NCI-H1694 treated with DMSO at 0.1 percent for 48 hours (cell line): Measurements from ENCODE around the gene DENND6B.
"Not testable (repeated sequence)": the region's sequence is repeated elsewhere in the genome, so short reads cannot be mapped to it uniquely, and the experiment has no call there.

Experiments used
- DNase-seq: peaks from one replicate; lab custom pipeline; 2025; lab: John Stamatoyannopoulos, UW

The DENND6B gene, protein sequence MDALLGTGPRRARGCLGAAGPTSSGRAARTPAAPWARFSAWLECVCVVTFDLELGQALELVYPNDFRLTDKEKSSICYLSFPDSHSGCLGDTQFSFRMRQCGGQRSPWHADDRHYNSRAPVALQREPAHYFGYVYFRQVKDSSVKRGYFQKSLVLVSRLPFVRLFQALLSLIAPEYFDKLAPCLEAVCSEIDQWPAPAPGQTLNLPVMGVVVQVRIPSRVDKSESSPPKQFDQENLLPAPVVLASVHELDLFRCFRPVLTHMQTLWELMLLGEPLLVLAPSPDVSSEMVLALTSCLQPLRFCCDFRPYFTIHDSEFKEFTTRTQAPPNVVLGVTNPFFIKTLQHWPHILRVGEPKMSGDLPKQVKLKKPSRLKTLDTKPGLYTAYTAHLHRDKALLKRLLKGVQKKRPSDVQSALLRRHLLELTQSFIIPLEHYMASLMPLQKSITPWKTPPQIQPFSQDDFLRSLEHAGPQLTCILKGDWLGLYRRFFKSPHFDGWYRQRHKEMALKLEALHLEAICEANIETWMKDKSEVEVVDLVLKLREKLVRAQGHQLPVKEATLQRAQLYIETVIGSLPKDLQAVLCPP

DNA sequence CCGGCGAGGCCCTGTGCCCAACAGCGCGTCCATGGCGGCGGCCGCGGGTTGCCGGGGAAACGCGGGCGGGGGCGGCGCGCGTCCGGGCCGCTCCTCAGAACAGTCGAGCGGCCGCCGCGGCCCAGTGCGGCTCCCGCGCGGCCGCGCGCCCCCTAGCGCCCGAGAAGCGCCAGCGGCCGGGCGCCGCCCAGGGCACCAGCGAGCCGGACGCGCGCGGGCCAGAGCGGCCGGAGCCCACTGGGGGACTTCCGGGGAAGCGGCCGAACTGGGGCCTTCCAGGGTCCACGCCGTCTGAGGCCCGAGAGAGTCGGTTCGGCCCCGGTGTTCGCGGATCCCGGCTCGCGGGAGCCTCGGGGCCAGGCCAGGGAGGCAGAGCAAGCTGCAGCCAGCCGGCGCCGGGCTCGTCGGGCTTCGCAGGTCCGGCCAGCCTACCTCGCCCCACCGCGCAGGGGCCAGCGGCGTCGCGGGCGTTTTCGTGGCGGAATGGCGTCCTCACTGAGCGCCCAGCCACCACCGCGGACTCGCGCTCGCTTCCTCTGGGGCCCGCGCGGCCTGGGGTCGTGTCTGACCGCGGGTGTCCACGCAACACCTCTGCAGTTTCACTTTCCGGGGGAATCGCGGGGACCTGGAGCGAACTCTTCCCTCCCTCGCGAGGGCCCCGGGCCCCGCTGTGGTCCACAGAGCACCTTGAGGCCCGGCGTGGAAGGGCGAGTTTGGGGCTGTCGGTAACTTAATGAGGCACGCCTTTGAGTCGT is at the start of gene DENND6B:
Gene DENND6B, minus strand, starts transcription at position 57 of the 755 bp plus-strand sequence. Its CDS starts 24 bp downstream, at position 33.
- peak; percentile 73 for DNase-seq

DNA sequence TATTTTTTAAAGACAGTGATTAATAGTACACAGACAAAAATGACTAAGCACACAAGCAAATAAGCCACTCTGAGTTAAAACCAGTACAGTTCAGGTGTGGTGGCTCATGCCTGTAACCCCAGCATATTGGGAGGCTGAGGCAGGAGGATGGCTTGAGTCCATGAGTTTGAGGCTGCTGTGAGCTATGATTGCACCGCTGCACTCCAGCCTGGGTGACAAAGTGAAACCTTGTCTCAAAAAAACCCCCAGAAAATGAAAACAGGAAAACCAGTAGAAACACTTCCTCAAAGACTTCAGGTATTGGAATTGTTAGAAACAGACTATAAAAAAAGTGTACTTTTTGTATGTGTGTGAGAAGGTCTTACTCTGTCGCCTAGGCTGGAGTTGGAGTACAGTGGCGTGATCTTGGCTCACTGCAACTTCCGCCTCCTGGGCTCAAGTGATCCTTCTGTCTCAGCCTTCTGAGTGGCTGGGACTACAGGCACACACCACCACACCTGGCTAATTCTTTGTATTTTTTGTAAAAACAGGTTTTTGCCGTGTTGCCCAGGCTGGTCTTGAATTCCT is 49.4 kb upstream of the DENND6B start:
- no peak for DNase-seq

DNA sequence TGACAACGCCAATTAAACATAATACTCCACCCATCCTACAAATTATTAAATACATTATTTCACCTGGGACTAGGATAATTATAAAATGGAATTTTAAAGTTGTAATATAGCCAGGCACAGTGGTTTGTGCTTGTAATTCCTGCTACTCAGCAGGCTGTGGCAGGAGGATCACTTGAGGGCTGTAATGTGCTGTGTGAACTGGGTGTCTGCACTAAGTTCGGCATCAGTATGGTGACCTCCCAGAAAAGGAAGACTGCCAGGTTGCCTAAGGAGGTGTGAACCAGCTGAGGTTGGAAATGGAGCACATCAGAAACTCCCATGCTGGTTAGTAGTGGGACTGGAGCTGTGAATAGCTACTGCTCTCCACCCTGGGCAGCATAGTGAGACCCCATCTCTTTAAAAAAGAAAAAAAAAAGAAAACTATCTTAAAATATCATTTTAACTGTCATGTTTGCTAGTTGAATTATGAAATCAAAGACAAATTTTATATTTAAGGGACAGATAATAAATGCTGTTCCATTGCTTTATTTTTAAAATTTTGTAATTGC is 44.4 kb upstream of the DENND6B start:
- no peak for DNase-seq

DNA sequence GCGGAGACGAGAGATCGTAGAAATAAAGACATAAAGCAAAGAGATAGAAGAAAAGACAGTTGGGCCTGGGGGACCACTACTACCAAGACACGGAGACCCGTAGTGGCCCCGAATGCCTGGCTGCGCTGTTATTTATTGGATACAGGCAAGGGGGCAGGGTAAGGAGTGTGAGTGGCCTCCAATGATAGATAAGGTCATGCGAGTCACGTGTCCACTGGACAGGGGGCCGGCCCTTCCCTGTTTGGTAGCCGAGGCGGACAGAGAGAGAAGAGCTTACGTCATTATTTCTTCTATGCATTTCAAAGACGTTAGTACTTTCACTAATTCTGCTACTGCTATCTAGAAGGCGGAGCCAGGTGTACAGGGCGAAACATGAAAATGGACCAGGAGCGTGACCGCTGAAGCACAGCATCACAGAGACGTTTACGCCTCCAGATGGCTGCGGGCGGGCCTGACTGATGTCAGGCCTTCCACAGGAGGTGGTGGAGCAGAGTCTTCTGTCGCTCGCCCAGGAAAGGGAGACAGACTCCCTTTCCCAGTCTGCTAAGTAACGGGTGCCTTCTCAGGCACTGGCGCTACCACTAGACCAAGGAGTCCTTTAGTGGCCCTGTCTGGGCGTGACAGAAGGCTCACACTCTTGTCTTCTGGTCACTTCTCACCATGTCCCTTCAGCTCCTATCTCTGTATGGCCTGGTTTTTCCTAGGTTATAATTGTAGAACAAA is 41.1 kb upstream of the DENND6B start:
- no peak for DNase-seq

DNA sequence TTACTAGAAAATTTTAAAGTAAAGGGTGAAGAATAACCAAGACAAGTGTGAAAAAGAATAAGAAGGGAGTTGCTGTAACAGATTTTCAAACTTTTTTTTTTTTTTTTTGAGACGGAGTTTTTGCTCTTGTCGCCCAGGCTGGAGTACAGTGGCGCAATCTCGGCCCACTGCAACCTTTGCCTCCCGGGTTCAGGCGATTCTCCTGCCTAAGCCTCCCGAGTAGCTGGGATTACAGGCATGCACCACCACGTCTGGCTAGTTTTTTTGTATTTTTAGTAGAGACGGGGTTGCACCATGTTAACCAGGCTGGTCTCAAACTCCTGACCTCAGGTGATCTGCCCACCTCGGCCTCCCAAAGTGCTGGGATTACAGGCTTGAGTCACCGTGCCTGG is 37.0 kb upstream of the DENND6B start:
- DNase-seq = not testable (repeated sequence)

DNA sequence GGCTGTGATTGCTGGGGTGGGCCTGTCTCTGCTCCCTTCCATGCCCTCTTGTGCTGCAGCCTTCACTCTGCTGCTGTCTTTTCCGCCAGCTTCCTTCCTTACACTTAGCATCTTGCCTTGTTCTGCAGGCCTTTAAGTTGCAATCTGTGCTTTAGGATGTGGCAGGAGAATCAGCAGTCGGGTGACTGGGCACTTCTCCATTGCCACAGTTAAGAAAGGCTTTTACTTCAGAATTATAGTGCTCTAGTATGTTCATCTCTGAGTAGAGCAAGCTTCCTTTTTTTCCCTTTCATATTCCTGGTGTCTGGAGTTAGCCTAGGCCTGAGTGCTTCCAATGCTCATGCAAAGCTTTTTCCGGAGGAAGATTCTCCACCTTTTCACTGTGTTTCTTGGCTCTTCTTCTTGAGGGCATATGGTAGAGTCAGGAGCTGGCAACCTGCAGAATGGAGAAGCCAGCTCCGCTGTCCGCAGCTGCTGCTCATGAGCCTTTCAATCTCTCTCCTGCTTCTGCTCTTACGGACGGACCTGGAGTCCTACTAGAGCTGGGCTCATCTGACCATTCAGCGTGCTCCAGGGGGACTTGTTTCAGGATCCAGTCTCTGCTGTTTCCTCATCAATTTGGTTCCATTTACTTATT is 36.5 kb upstream of the DENND6B start:
- DNase-seq = no peak

DNA sequence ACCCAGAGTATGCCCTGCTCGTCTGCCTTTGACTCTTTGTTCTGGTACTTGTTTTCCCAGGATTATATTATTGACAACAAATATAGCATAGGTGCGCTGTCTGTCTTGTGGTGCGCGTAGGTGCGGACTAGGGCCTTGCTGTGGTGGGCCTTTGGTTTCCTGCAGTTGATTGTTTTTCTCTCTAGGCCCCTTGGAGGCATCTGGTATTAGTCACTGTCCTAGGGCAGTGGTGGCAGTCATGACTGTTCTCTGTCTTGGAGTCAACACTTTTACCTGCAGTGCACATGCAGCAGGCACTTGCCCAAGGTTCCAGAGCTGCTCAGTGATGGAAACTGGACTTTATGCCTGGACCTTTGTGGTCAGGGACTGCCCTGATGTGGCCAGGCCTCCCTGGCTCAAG is 34.9 kb upstream of the DENND6B start:
- no peak for DNase-seq

DNA sequence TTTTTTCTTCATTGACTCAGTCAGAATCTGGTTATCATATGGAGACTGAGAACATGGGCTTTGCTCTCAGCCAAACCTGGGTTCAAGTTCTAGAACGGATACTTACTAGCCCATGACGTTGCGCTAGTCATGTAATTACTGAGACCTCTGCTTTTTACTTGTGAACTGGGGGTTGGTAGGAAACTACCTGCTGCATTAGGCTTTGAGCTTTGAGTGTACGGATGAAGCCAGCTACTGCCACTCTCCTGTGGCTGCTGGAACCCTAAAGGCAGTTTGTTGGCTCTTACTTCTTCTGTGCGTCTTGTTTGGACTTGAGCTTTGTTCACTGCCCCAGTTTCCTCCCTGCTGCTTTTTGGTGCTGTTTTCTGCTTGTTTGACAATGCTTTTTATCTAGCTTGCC is 34.4 kb upstream of the DENND6B start:
- no peak for DNase-seq

DNA sequence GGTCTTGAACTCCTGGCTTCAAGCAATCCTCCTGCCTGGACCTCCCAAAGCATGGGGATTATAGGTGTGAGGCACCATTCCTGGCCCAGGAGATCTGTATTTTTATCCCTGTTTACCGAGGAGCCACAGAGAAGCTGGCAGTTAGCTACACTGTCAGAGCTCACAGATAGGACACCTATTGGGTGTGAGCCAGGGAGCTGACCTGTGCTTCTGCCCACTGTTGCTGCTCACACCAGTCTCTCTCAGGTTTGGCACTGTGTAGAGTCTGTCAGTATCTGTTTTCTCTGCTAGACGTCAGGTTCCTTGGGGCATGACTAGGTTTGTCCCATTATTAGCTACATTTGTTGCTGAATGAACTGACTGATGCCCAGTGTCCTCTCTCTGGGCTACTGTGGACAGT is 33.8 kb upstream of the DENND6B start:
- DNase-seq = no peak

DNA sequence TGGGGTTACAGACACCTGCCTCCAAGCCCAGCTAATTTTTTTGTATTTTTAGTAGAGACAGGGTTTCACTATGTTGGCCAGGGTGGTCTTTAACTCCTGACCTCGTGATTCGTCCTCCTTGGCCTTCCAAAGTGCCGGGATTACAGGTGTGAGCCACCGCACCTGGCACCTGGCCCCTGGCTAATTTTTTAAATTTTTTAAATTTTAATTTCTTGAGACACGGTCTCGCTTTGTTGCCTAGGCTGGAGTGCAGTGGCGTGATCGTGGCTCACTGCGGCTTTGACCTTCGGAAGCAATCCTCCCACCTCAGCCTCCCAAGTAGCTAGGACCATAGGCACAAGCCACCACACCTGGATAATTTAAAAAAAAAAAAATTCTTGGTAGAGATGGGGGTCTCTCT is 30.9 kb upstream of the DENND6B start:
- no peak for DNase-seq

DNA sequence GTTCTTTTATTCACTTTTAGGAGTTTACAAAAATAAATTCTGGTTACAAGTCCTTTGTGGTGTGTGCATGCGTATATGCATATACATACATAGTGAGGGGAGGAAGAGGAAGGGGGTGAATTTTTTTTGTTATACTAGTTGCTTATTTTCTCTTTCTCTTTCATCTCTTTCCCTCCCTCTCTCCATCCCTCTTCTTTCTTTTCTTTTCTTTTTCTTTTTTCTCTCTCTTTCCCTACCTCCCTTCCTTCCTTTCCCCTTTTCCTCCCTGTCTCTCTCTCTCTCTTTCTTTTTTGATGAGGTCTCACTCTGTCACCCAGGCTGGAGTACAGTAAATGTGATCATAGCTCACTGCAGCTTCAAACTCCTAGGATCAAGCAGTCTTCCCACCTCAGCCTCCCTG is 30.4 kb upstream of the DENND6B start:
- no peak for DNase-seq

DNA sequence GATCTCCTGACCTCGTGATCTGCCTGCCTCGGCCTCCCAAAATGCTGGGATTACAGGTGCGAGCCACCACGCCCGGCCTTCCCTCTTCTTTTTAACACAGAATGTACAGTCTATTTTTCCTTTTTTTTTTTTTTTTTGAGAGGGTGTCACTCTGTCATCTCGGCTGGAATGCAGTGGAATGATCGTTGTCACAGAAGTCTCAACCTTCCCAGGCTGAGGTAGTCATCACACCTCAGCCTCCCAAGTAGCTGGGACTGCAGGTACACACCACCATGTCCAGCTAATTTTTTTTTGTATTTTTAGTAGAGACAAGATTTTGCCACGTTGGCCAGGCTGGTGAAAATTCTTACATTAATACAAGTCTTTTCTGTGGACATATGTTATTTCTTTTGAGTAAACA is 29.4 kb upstream of the DENND6B start:
- DNase-seq = no peak

DNA sequence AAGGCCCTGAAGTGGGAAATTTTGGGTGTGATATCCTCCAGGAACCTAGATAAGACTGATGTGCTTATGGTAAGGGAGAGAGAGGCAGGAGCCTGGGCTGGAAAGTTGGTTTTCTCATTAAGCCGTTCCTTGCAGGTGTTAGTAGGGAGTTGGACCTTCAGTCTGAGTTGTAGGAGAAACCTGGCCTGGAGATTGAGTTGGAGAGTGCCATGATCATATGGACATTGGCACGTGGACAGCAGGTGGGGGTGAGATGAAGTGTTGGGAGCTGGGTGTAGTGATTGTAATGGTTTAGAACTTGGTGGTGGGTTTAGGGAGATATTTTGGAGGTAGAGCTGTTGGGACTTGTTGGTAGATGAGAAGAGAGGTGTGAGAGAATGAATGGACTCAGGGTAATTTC is 21.2 kb upstream of the DENND6B start:
- no peak for DNase-seq

DNA sequence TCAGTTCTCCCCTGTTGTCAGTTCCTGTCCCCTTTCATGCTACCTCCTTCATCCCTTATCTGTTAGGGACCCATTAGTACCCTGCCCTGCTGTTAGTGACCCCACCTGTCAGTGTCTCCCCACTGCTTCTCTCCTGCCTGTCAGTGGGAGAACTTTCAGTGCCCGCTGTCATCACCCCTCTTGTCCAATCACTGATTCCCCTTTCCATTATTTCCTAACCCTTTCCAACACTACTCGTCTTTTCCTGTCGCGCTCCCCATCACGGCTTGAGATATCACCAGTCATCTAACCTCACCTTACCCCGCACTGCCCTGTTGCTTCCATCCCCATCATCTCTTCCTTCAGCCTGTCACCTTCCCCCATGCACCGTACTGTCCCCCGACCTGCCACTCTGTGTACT is 20.3 kb upstream of the DENND6B start:
- no peak for DNase-seq

DNA sequence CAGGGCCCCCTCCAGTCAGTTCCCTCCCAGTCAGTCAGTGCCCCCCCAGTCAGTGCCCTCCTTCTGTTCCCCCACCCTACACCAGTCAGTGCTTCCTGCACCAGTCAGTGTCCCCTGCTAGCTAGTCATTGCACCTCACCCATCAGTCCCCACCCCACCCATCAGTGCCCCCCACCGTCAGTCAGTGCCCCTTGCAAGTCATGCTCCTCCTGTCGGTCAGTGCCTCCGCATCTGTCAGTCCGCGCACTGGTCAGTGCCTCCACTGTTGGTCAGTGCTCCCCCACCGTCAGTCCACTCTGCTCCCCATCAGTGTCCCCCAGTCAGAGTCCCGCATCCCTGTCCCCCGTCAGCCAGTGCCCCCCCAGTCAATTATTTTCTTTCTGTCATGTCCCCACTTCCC is 19.7 kb upstream of the DENND6B start:
- no peak for DNase-seq

DNA sequence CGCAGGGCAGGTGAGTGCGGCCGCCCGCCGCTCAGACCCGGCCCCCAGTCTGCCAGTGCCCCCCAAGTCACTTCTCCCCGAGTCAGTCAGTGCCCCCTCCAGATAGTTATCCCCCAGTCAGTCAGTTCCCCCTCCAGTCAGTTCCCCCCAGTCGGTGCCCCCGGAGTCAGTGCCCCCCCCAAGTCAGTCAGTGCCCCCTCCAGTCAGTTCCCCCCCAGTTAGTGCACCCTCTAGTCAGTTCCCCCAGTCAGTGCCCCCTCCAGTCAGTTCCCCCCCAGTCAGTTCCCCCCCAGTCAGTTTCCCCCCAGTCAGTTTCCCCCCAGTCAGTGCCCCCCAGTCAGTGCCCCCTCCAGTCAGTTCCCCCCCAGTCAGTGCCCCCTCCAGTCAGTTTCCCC is 16.7 kb upstream of the DENND6B start:
- DNase-seq = no peak

DNA sequence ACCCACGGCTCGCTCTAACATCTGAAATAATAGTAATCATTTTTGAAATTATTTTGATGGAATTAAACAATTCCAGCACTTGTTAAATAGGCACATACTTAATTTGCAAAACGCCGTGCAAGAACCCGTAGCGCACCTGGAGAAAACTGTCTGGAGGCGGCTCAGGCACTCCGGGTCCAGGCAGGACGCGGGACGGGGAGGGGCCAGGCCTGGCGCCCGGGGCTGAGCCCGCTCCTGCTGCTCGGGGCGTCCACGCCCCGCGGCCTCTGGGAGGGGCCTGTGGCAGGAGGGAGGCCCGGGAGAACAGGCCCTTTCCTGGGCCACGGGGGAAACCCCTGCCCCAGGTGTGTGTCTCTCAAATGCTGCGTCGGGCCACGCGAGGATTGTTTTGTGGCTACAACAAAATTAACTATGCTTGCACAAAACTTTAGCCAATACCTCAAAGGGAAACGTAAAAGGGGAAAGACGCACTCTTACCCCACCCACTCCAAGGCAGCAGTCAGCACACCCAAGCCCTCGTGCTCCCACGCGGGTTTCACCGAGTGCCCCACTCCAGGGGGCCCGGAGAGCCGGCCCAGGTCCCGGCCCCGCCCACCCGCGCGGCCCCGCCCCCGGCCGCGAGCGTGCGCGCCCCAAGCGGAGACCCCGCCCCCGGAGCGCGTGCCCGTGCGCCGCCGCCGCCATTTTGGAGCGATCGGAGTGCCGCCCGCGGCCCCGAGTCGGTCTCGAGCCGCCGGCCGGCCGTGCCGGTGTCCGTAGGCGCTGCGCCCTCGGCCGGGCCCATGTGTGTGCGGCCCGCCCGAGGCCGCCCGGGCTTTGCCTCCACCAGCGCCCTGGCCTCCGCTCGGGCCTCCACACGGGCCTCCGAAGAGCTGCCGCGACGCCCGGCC is 16.1 kb upstream of the DENND6B start, which contains the start of gene PPP6R2:
Gene PPP6R2, plus strand, starts transcription at position 677 of the 890 bp plus-strand sequence. CDS start 50,582 bp downstream, outside the sequence.
- peak; percentile 88 for DNase-seq

DNA sequence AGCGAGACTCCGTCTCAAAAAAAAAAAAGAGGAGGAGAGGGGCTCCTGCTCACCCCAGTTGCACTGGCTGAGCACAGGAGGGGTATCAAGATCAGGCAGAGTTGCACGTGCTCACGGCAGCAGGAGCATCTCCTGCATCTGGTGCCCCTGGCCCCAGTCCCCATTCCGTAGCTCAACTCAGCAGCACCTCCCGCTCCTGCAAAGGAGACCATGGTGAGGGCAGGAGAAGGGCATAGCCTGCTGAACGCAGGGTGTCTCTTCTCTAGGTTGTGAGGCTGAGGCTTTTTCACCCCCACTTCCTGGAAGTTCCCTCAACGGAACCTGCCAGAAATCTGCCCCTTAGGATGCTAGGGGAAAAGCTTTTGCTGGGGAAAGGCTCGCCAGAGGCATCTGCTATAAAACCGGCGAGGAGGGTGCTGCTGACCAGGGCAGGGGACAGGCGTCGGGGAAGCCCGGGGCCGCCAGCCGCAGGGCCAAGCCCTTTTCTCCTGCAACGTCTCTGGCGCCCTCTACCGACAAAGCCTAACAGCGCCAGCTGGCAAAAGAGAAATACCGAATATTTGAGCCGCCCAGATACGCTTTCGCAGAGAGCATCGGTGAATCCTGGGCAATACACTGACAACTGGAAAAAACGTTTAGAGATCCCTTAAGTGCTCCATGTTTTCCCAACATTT is 15.3 kb upstream of the DENND6B start:
- DNase-seq = peak; percentile 94
